Measurements from ENCODE around the gene TAF1C.

Gene TAF1C

GRCh38 chr16:84138824-84139627 lies 47.8 kb downstream of the TAF1C start:
- Histone ChIP-seq H3K27ac (no peak overlapping the region), H3K4me3 (ENCODE audit: low read depth, low read length) (no peak overlapping the region), H3K27me3 (replicated peaks) (no peaks in the 10 kb centered on the region), H3K36me3 (replicated peaks) (no peaks in the 10 kb centered on the region)
- in situ Hi-C loops (cut with HindIII; ENCODE audit: low pct_ligation_motif_present, low sequenced_read_pairs) = no loop called here
- DNase-seq = no peak
- TF ChIP-seq CTCF (IDR thresholded peaks at IDR 0.05; ENCODE audit: low read depth, low read length, missing control alignments) = no peak

GRCh38 chr16:84138500-84138823 lies 48.4 kb downstream of the TAF1C start:
- H3K4me3 ChIP-seq (ENCODE audit: low read depth, low read length) = no peak overlapping the region
- no peak overlapping the region for H3K27ac ChIP-seq
- no peaks in the 10 kb centered on the region for H3K27me3 ChIP-seq (replicated peaks)
- in situ Hi-C loops (cut with HindIII; ENCODE audit: low pct_ligation_motif_present, low sequenced_read_pairs) = no loop called here
- no peak for DNase-seq
- H3K36me3 ChIP-seq (replicated peaks) = no peaks in the 10 kb centered on the region
- TF ChIP-seq CTCF (IDR thresholded peaks at IDR 0.05; ENCODE audit: low read depth, low read length, missing control alignments) = no peak

- in situ Hi-C loops (cut with HindIII; ENCODE audit: low pct_ligation_motif_present, low sequenced_read_pairs) = no loop called here
- Histone ChIP-seq H3K4me3 (ENCODE audit: low read depth, low read length) (no peak overlapping the region), H3K27ac (no peak overlapping the region), H3K36me3 (replicated peaks) (no peaks in the 10 kb centered on the region), H3K27me3 (replicated peaks) (no peaks in the 10 kb centered on the region)
- TF ChIP-seq CTCF (IDR thresholded peaks at IDR 0.05; ENCODE audit: low read depth, low read length, missing control alignments) = no peak
- no peak for DNase-seq
These were observed 49.0 kb downstream of the TAF1C start for GRCh38 chr16:84137769-84138357.

- no peak for DNase-seq
- Histone ChIP-seq H3K27me3 (replicated peaks) (no peaks in the 10 kb centered on the region), H3K36me3 (replicated peaks) (no peaks in the 10 kb centered on the region), H3K4me3 (ENCODE audit: low read depth, low read length) (no peak overlapping the region), H3K27ac (no peak overlapping the region)
- in situ Hi-C loops (cut with HindIII; ENCODE audit: low pct_ligation_motif_present, low sequenced_read_pairs) = no loop called here
- TF ChIP-seq CTCF (IDR thresholded peaks at IDR 0.05; ENCODE audit: low read depth, low read length, missing control alignments) = no peak
These were observed 49.6 kb downstream of the TAF1C start for GRCh38 chr16:84137287-84137686.

- H3K27ac ChIP-seq = no peak overlapping the region
- no peak for TF ChIP-seq CTCF (IDR thresholded peaks at IDR 0.05; ENCODE audit: low read depth, low read length, missing control alignments)
- H3K27me3 ChIP-seq (replicated peaks) = no peaks in the 10 kb centered on the region
- H3K4me3 ChIP-seq (ENCODE audit: low read depth, low read length) = no peak overlapping the region
- DNase-seq = no peak
- in situ Hi-C loops (cut with HindIII; ENCODE audit: low pct_ligation_motif_present, low sequenced_read_pairs) = no loop called here
- no peaks in the 10 kb centered on the region for H3K36me3 ChIP-seq (replicated peaks)
These were observed 50.3 kb downstream of the TAF1C start for GRCh38 chr16:84136331-84137125.

Measured in brain microvascular endothelial cell (primary cell).